Endothelial cell of umbilical vein (primary cell): Measurements from ENCODE around the gene MATK. TPM values are rescaled to one million over a fixed set of nuclear protein-coding genes. Genes with fewer than 3 reads are reported as not detected.

Experiments used
- BruUV-seq: library from RNA; stranded (reverse); fragments of 400-500 nt; replicated peaks from 2 replicates; lab custom pipeline; 2021; lab: Mats Ljungman, UMichigan
- CTCF ChIA-PET: fragments of 300-600, 350-600 bp; sonication (Branson Sonifier 250); formaldehyde crosslinking; loops from one replicate; lab custom pipeline; 2021; ENCODE audit warnings: antibody characterized with exemption, inconsistent platforms; lab: Charles Lee
- POLR2A ChIA-PET: fragments of 300-600, 350-600 bp; sonication (Branson Sonifier 250); formaldehyde crosslinking; loops from one replicate; lab custom pipeline; 2021; ENCODE audit warnings: antibody characterized with exemption, inconsistent platforms; lab: Charles Lee
- DNase-seq: peaks from one replicate; pipeline ENCODE4 v3.0.0-alpha.2; 2011; ENCODE audit warnings: low read depth, low spot score
- FAIRE-seq: peaks from 2 replicates; lab custom pipeline; 2011; peaks lifted over from hg19 to GRCh38; lab: Jason Lieb, UNC
- H2AFZ ChIP-seq: 2 replicates; pipeline ENCODE4 v1.6.0; 2012; ENCODE audit warnings: low read depth, low read length, control low read depth, inconsistent platforms
- H3K27ac ChIP-seq: 2 replicates; pipeline ENCODE4 v1.5.1; 2011; ENCODE audit warnings: low read depth, mild to moderate bottlenecking, control low read depth, low read length, moderate library complexity; ENCODE audit not compliant: insufficient read depth
- H3K27me3 ChIP-seq, 2 experiments: 2 replicates each; pipeline versions ENCODE4 v1.6.0 to v1.6.1; 2011; ENCODE audit warnings: low read length in 2 of 2, mixed read lengths in 1 of 2; ENCODE audit not compliant: control insufficient read depth in 2 of 2, insufficient read depth in 2 of 2
- H3K36me3 ChIP-seq, 2 experiments: 2 replicates in 1 of 2; 3 replicates in 1 of 2; pipeline ENCODE4 v1.5.1; 2011; ENCODE audit warnings: low read length in 2 of 2, mild to moderate bottlenecking in 1 of 2, moderate library complexity in 1 of 2; ENCODE audit not compliant: control insufficient read depth in 2 of 2, insufficient read depth in 2 of 2; ENCODE audit errors: extremely low read depth in 1 of 2
- H3K4me1 ChIP-seq: 3 replicates; pipeline ENCODE4 v1.5.1; 2011; ENCODE audit warnings: mild to moderate bottlenecking, low read length; ENCODE audit not compliant: control insufficient read depth, insufficient read depth; ENCODE audit errors: extremely low read depth
- H3K4me2 ChIP-seq: 2 replicates; pipeline ENCODE4 v1.6.1; 2011; ENCODE audit warnings: low read length, control low read depth, mixed read lengths; ENCODE audit not compliant: insufficient read depth
- H3K4me3 ChIP-seq, 3 experiments: fragments of 200-600 bp in 1 of 3; sonication (generic), shearing (Covaris generic) in 1 of 3; replicated peaks in 1 of 3; 2 replicates each; pipeline ENCODE4 v1.5.1; 2011 to 2016; ENCODE audit warnings: control low read depth in 3 of 3, low read length in 3 of 3, mild to moderate bottlenecking in 2 of 3, inconsistent platforms in 1 of 3, low read depth in 1 of 3, moderate library complexity in 1 of 3; ENCODE audit not compliant: insufficient read depth in 1 of 3
- H3K79me2 ChIP-seq: 2 replicates; pipeline ENCODE4 v1.6.0; 2012; ENCODE audit warnings: low read length, inconsistent platforms; ENCODE audit not compliant: control insufficient read depth, insufficient read depth
- H3K9ac ChIP-seq: replicated peaks from 2 replicates; pipeline ENCODE3; 2011; ENCODE audit warnings: low read length, control low read depth; ENCODE audit not compliant: insufficient read depth; ENCODE audit errors: extremely low read depth
- H3K9me1 ChIP-seq: replicated peaks from 3 replicates; pipeline ENCODE4 v1.6.0; 2011; ENCODE audit warnings: mild to moderate bottlenecking, low read length; ENCODE audit not compliant: control insufficient read depth, insufficient read depth; ENCODE audit errors: extremely low read depth
- H3K9me3 ChIP-seq: replicated peaks from 2 replicates; pipeline ENCODE4 v1.5.1; 2012; ENCODE audit warnings: low read length, inconsistent platforms; ENCODE audit not compliant: control insufficient read depth, insufficient read depth
- H4K20me1 ChIP-seq: replicated peaks from 2 replicates; pipeline ENCODE3; 2011; ENCODE audit warnings: mild to moderate bottlenecking, low read length; ENCODE audit not compliant: control insufficient read depth, insufficient read depth; ENCODE audit errors: extremely low read depth
- CTCF ChIP-seq, 2 donors: IDR thresholded peaks; 1 replicate in 1 of 2; 2 replicates in 1 of 2; pipeline ENCODE4 v1.5.1; 2011; ENCODE audit warnings: low read length in 2 of 2, mild to moderate bottlenecking in 2 of 2, moderate library complexity in 2 of 2, control low read depth in 1 of 2, inconsistent platforms in 1 of 2, low read depth in 1 of 2; ENCODE audit not compliant: insufficient read depth in 1 of 2; ENCODE audit errors: extremely low read depth in 1 of 2
- EZH2 ChIP-seq: IDR thresholded peaks from 2 replicates; pipeline ENCODE4 v1.6.1; 2012; ENCODE audit warnings: borderline replicate concordance, low read depth, mild to moderate bottlenecking, moderate library complexity, low read length, inconsistent platforms; ENCODE audit not compliant: severe bottlenecking
- FOS ChIP-seq: IDR thresholded peaks from 2 replicates; pipeline ENCODE4 v1.6.1; 2011; ENCODE audit warnings: mild to moderate bottlenecking, low read length, moderate library complexity, borderline replicate concordance; ENCODE audit not compliant: insufficient read depth
- GATA2 ChIP-seq: IDR thresholded peaks from 2 replicates; pipeline ENCODE4 v1.7.0; 2011; ENCODE audit warnings: low read depth, mild to moderate bottlenecking, moderate library complexity, mixed read lengths, low read length; ENCODE audit not compliant: insufficient read length, insufficient read depth
- JUN ChIP-seq: IDR thresholded peaks from 2 replicates; pipeline ENCODE4 v1.6.1; 2011; ENCODE audit warnings: borderline replicate concordance, low read depth; ENCODE audit not compliant: insufficient read length, insufficient read depth
- MAX ChIP-seq: IDR thresholded peaks from 2 replicates; pipeline ENCODE4 v1.6.1; 2011; ENCODE audit not compliant: insufficient read depth, insufficient read length
- MYC ChIP-seq: IDR thresholded peaks from one replicate; pipeline ENCODE4 v1.6.1; 2011; ENCODE audit warnings: mild to moderate bottlenecking, low read depth, low read length
- POLR2A ChIP-seq: IDR thresholded peaks from 2 replicates; pipeline ENCODE4 v1.6.1; 2012; ENCODE audit warnings: low read depth, mild to moderate bottlenecking, control low read depth, low read length
- POLR2AphosphoS5 ChIP-seq: IDR thresholded peaks from 2 replicates; pipeline ENCODE4 v1.6.1; 2012; ENCODE audit warnings: low read depth, mild to moderate bottlenecking, control low read depth, low read length, moderate library complexity; ENCODE audit not compliant: insufficient read depth
- dilution Hi-C: fragments of 300-500 bp; cut with MboI; formaldehyde crosslinking; loops from one replicate; pipeline ENCODE4 v1.15.0; 2019; ENCODE audit warnings: low sequenced_read_pairs; ENCODE audit not compliant: extremely low pct_ligation_motif_present
- intact Hi-C: fragments of 100-400 bp; cut with micrococcal nuclease; formaldehyde crosslinking; loops from one replicate; pipeline ENCODE4 v1.10.0; 2022
- polyA plus RNA-seq, 4 experiments: library from polyadenylated mRNA; depleted of rRNA in 3 of 4; stranded (reverse) in 3 of 4; unstranded in 1 of 4; fragments of >200 nt; gene quantifications; 2 replicates each; pipeline versions ENCODE4 v1.2.1 to v1.2.3, GENCODE V29; 2011 to 2012; ENCODE audit warnings: missing spikeins in 1 of 4
- total RNA-seq: library from RNA; stranded (reverse); gene quantifications from 2 replicates; pipeline ENCODE4 v1.2.3, GENCODE V29; 2021

The MATK gene
- total and polyA plus RNA-seq, 2 donors (not counting 3 experiments of a cell fraction or from before 2014, with no cell fraction given) = not detected

- CTCF ChIA-PET = interaction anchor here (1.5 to 2.3 kb wide), 2 partner anchors 21 to 73 kb away, joined by 3 to 5 read pairs; no protein-coding TSS in a partner anchor
Observed at GRCh38 chr19:3817761-3818160, 31.6 kb upstream of the MATK start.

More at GRCh38 chr19:3817761-3818160, 31.6 kb upstream of the MATK start:
- Histone ChIP-seq H3K27ac (no peak overlapping the region), H3K9me3 (no peaks in the 10 kb centered on the region), H3K9ac (no peak overlapping the region), H2AFZ (no peak overlapping the region), H3K9me1 (no peaks in the 10 kb centered on the region), H3K79me2 (no peaks in the 10 kb centered on the region), H3K4me1 (no peaks in the 10 kb centered on the region), H3K4me2 (no peak overlapping the region), H3K4me3 (no peak overlapping the region), H3K36me3 (no peaks in the 10 kb centered on the region), H3K27me3 (no peaks in the 10 kb centered on the region), H4K20me1 (no peaks in the 10 kb centered on the region)
- dilution Hi-C loops (no loop called here), intact Hi-C loops (no loop called here)
- no peak for TF ChIP-seq GATA2
- no peak for TF ChIP-seq JUN
- TF ChIP-seq EZH2 = no peak
- no peak for TF ChIP-seq MAX
- TF ChIP-seq MYC = no peak
- TF ChIP-seq POLR2AphosphoS5 = no peak
- no peak for TF ChIP-seq FOS
- TF ChIP-seq POLR2A = no peak
- no peak for TF ChIP-seq CTCF (IDR thresholded peaks at IDR 0.05; ENCODE audit: extremely low read depth in 1 of 2, insufficient read depth in 1 of 2, low read depth in 1 of 2, low read length in 2 of 2)
- no TSS peak for BruUV-seq
- FAIRE-seq (no peak), DNase-seq (no peak)
- POLR2A ChIA-PET = no interaction called here
